Fibroblast of gingiva (primary cell): ENCODE measurements around the gene HIPK4.
"Not testable (repeated sequence)": the region's sequence is repeated elsewhere in the genome, so short reads cannot be mapped to it uniquely, and the experiment has no call there.

Source experiments
- DNase-seq: peaks from one replicate; pipeline ENCODE4 v3.0.0-alpha.2; 2011; ENCODE audit warnings: low read depth

Gene HIPK4

DNA sequence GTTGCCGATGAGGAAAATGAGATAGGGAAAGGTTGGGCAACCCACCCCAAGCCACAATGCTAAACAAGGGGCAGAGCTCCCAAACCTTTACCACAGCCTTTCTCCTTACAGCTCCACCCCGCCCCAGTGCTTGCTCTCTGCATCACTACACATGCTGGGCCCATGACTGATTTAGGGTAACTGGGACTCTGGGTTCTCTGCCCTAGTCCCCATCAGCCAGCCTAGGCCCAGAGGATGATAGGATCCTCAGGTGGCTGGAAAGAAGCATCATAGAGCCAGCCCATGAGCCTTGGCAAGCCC is 53.4 kb downstream of the HIPK4 start:
- DNase-seq: no peak

DNA sequence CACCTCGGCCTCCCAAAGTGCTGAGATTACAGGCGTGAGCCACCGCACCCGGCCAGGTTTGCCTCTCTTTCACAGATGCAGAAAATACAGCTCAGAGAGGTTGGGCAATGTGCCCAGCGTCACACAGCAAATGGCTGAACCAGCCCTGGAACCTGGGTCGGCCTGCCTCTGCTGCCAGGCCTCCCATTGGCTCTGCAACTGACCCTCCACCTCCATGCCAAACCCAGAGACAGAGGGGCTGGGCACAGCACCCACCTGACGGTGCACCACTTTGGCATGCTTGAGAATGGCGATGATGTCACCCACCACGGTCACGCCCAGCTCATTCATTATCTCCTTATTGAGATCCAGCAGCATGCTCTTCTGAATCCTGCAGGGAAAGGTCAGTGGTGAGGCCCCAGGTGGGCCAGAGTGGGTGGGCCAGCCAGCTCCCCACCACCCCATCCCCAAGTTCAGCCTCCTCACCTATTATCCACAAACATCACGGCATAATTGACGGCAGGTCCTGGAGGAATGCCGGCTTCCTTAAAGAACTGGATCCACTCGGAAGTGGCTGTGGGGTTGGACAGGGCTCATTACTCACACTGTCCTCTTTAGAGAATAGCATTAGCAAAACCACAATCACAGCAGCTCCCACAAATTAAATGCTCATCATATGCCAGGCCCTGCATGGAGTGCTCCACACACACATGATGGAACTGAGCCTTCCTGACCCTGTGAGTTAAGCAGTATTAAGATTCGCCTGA is 54.0 kb downstream of the HIPK4 start:
- DNase-seq: no peak

DNA sequence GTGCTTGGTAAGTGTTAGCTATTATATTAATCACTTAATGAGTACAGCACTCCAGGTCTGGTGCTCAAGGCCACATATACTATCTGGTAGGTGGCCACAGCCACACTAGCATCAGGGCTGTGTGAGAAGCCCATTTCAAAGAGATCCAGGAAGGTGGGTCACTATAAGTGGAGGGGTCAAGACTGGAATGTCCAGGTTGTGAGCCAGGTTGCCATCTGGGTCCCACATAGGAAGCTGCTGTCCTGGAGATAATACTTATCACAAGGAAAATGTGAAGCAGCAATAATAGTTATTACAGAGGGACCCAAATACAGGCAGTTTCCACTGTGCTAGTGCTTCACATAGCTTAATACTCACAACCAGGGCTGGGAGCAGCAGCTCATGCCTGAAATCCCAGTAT is 54.9 kb downstream of the HIPK4 start:
- no peak for DNase-seq

DNA sequence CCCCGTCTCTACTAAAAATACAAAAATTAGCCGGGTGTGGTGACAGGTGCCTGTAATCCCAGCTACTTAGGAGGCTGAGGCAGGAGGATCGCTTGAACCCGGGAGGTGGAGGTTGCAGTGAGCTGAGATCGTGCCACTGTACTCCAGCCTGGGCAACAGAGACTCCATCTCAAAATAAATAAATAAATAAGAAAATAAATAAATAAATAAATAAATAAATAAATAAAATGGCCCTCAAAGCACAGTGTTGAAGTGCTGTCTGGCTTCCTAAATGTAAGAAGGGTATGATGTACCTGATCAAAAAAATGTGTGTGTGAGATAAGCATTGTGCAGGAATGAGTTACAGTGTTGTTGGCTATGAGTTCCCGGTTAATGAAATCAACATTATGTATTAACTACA is 56.9 kb downstream of the HIPK4 start:
- not testable (repeated sequence) for DNase-seq

DNA sequence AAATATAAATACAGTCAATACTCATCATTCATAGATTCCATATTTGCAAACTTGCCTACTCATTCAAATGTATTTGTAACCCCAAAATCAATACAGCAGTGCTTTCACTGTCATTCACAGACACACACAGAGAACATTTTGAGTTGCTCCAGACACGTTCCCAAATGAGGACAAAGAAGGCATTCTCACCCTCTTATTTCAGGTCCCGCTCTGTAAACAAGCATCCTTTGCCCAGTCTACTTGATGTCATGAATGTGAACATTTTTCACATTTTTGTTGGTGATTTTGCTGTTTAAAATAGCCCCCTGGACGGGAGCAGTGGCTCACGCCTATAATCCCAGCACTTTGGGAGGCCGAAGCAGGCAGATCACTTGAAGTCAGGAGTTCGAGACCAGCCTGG is 57.3 kb downstream of the HIPK4 start:
- no peak for DNase-seq

DNA sequence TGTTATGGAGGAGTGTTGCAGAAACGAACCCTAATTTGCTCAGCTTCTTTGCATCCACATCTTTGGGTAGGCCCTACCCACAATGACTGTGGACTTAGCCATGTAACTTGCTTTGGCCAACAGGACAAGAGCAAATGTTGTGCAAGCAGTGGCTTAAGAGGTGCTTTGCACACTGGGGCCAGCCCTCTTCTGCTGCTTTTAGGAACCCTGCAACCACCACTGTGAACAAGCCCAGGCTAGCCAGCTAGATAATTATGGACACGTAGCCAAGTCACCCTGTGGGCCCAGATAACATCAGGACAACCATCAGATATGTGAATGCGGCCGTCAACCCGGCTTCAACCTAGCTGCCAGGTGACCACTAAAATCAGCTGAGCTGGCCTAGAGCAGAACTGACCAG is 58.9 kb downstream of the HIPK4 start:
- no peak for DNase-seq
